ENCODE measurements around the gene CARHSP1. TPM values are rescaled to one million over a fixed set of nuclear protein-coding genes. Genes with fewer than 3 reads are reported as not detected.
A peak's percentile ranks its signal among the peaks of the same experiment; 100 is the strongest.

CARHSP1 gene
- polyA plus RNA-seq, 3 donors: 32.0 to 60.3 (median 52.0) TPM

DNA sequence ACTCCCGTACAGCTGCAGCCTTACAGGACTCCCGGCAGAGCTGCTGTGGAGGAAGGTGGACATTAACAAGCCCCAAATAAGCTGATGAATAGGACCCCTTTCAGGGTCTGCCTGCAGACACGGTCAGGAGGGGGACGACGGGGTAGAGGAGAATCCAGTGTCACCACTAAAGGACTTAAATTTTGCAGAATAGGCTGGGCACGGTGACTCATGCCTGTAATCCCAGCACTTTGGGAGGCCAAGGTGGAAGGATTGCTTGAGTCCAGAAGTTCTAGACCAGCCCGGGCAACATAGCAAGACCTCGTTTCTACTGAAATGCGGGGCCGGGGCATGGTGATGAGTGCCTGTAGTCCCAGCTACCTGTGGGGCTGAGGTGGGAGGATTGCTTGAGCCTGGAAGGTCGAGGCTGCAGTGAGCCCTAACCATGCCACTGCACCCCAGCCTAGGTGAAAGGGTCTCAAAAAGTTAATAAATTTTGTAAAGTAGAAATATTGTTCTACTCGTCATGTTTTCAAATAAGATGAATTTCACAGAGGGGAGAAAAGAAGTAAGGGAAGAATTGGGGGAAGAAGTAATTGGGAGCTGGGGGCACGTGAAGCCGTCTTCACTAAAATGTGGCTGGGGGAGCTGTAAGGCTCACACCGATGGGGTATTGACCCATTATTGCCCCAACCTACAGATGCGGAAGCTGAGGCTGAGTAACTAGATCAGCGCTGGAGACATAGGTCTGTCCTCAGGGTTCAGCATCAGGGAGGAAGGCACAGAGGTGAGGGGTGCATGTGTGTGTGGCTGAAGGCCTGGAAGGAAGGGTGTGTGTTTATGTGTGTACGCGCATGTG lies 18.0 kb upstream of the CARHSP1 start:
- H2AFZ ChIP-seq (ENCODE audit: insufficient read depth, low read depth, low read length, poor library complexity, severe bottlenecking): no peak overlapping the region
- no peak overlapping the region for H3K4me2 ChIP-seq (replicated peaks; ENCODE audit: extremely low read depth, low read length, poor library complexity, severe bottlenecking)
- H3K9me3 ChIP-seq (replicated peaks in 1 of 2; ENCODE audit: control insufficient read depth in 1 of 2, insufficient read depth in 1 of 2, low read length in 2 of 2): no peaks in the 10 kb centered on the region
- DNase-seq: no peak
- Mint-ChIP-seq H3K4me1 (peaks cover 9% of the 10 kb centered on the region), H3K27ac (no peak overlapping the region), H3K36me3 (peaks cover 26 to 28% of the 10 kb centered on the region in 2 donors), H3K27me3 (ENCODE audit: low read depth in 3 of 3) (peaks cover 21 to 25% (median 24%) of the 10 kb centered on the region in 3 donors), H3K4me3 (peak overlapping the region in 1 of 2 donors; percentile 7), H3K9me3 (no peaks in the 10 kb centered on the region)
- H4K20me1 ChIP-seq (ENCODE audit: insufficient read depth, low read length): peaks cover 65% of the 10 kb centered on the region
- no peak overlapping the region for H3K27ac ChIP-seq (ENCODE audit: low read depth in 1 of 2, low read length in 2 of 2)
- H3K4me3 ChIP-seq (replicated peaks in 1 of 3; ENCODE audit: low read depth in 2 of 3, low read length in 3 of 3): no peak overlapping the region
- H3K4me1 ChIP-seq (ENCODE audit: control insufficient read depth in 1 of 2, insufficient read depth in 2 of 2, low read length in 2 of 2): no peaks in the 10 kb centered on the region
- 79% methylated on average over 12 of the region's 19 CpGs for WGBS (ENCODE audit: insufficient coverage)
- H3K9ac ChIP-seq (ENCODE audit: insufficient read depth, low read length, poor library complexity, severe bottlenecking): no peak overlapping the region
- no peaks in the 10 kb centered on the region for H3K79me2 ChIP-seq (ENCODE audit: insufficient read depth, low read length)
- intact Hi-C loops (cut with micrococcal nuclease): loop anchor here in 1 of 2 donors (10.0 kb wide), 1 partner anchor 252 kb away; no protein-coding TSS in a partner anchor
- H3K27me3 ChIP-seq (ENCODE audit: control insufficient read depth in 2 of 2, insufficient read depth in 2 of 2, low read length in 2 of 2): peaks cover 0 to 14% of the 10 kb centered on the region in 2 donors
- peaks cover 20 to 30% of the 10 kb centered on the region in 2 donors for H3K36me3 ChIP-seq (replicated peaks in 1 of 2; ENCODE audit: control insufficient read depth in 1 of 2, insufficient read depth in 2 of 2, low read length in 2 of 2)
- TF ChIP-seq, protein P1, sequence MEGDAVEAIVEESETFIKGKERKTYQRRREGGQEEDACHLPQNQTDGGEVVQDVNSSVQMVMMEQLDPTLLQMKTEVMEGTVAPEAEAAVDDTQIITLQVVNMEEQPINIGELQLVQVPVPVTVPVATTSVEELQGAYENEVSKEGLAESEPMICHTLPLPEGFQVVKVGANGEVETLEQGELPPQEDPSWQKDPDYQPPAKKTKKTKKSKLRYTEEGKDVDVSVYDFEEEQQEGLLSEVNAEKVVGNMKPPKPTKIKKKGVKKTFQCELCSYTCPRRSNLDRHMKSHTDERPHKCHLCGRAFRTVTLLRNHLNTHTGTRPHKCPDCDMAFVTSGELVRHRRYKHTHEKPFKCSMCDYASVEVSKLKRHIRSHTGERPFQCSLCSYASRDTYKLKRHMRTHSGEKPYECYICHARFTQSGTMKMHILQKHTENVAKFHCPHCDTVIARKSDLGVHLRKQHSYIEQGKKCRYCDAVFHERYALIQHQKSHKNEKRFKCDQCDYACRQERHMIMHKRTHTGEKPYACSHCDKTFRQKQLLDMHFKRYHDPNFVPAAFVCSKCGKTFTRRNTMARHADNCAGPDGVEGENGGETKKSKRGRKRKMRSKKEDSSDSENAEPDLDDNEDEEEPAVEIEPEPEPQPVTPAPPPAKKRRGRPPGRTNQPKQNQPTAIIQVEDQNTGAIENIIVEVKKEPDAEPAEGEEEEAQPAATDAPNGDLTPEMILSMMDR (IDR thresholded peaks at IDR 0.05): no peak

DNA sequence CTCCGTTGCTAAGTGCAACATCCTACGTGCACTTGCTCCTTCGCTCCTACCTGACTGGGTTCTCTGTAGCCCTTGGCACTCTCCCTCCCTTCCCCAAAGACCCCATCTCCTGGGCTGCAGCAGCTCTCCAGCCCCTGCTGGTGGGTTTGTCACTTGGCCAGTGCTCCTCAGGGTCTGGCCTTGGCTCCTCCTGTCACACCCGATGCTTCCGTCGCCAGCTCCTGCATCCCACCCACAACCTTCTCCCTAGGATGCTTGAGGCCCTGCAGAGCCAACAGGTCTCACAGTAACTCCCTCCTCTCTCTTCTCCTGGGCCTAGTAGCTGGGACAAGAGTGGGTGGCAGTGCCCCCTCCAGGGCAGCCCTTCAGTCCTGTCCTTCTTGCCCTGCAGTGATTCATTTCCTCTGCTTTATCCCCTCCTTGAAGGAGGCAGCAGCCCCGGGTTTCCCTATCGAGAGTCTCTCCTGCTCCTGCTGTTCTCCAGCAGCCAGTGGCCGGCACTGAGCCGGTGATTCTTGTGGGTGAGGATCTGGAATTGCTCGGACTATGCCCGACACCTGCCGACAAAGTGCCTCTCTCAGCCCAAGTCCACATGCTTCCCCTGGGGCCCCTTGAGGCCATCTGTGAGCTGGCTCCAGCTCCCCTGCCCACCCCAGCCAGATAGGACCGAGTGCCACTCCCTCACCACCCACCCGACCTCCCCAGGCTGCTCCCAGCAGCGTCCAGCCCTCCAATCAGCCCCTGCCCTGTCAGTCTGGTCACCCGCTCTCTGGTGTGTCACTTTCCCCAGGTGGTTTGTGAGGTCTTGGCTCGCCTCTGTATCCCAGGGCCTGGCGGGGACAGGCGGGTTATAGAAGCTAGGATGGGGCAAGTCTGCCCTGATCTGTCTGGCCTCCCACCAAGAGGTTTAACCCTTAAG lies 17.1 kb upstream of the CARHSP1 start:
- H3K27ac Mint-ChIP-seq: peak overlapping the region in 3 of 7 donors; percentile 14 to 64 (median 47)
- intact Hi-C loops (cut with micrococcal nuclease): loop anchor here in 1 of 2 donors (2.0 to 10.0 kb wide), 2 partner anchors 251 to 319 kb away; no protein-coding TSS in a partner anchor
- peak in 1 of 3 donors; percentile 30 for DNase-seq
- H3K9ac ChIP-seq (ENCODE audit: insufficient read depth, low read length, poor library complexity, severe bottlenecking): peak overlapping the region; percentile 4
- H3K4me1 ChIP-seq (ENCODE audit: control insufficient read depth in 1 of 2, insufficient read depth in 2 of 2, low read length in 2 of 2): no peaks in the 10 kb centered on the region
- peaks cover 13 to 21% of the 10 kb centered on the region in 2 donors for H3K36me3 ChIP-seq (replicated peaks in 1 of 2; ENCODE audit: control insufficient read depth in 1 of 2, insufficient read depth in 2 of 2, low read length in 2 of 2)
- no peaks in the 10 kb centered on the region for H3K9me3 ChIP-seq (replicated peaks in 1 of 2; ENCODE audit: control insufficient read depth in 1 of 2, insufficient read depth in 1 of 2, low read length in 2 of 2)
- WGBS (ENCODE audit: insufficient coverage): 26% methylated on average over 16 of the region's 20 CpGs
- TF ChIP-seq, protein P1 (IDR thresholded peaks at IDR 0.05): no peak
- no peak overlapping the region for H3K4me2 ChIP-seq (replicated peaks; ENCODE audit: extremely low read depth, low read length, poor library complexity, severe bottlenecking)
- peaks cover 21 to 25% (median 24%) of the 10 kb centered on the region in 3 donors for H3K27me3 Mint-ChIP-seq (ENCODE audit: low read depth in 3 of 3)
- H4K20me1 ChIP-seq (ENCODE audit: insufficient read depth, low read length): peaks cover 56% of the 10 kb centered on the region
- H3K4me3 Mint-ChIP-seq: peak overlapping the region in 1 of 2 donors; percentile 7
- no peaks in the 10 kb centered on the region for H3K9me3 Mint-ChIP-seq
- no peak overlapping the region for H3K4me3 ChIP-seq (replicated peaks in 1 of 3; ENCODE audit: low read depth in 2 of 3, low read length in 3 of 3)
- no peak overlapping the region for H3K27ac ChIP-seq (ENCODE audit: low read depth in 1 of 2, low read length in 2 of 2)
- H2AFZ ChIP-seq (ENCODE audit: insufficient read depth, low read depth, low read length, poor library complexity, severe bottlenecking): no peak overlapping the region
- peaks cover 9% of the 10 kb centered on the region for H3K4me1 Mint-ChIP-seq
- H3K27me3 ChIP-seq (ENCODE audit: control insufficient read depth in 2 of 2, insufficient read depth in 2 of 2, low read length in 2 of 2): peaks cover 0 to 14% of the 10 kb centered on the region in 2 donors
- H3K79me2 ChIP-seq (ENCODE audit: insufficient read depth, low read length): no peaks in the 10 kb centered on the region
- H3K36me3 Mint-ChIP-seq: peaks cover 17 to 20% of the 10 kb centered on the region in 2 donors
